Inferior parietal cortex (tissue), 1 donor: Measurements from ENCODE around the gene RASAL1.

ENCODE experiments used
- DNase-seq: peaks from one replicate; pipeline ENCODE4 v3.0.0-alpha.2; 2016; ENCODE audit errors: extremely low spot score

Gene RASAL1

GRCh38 chr12:113162102-113163029 lies 26.8 kb upstream of the RASAL1 start:
- no peak for DNase-seq

DNA sequence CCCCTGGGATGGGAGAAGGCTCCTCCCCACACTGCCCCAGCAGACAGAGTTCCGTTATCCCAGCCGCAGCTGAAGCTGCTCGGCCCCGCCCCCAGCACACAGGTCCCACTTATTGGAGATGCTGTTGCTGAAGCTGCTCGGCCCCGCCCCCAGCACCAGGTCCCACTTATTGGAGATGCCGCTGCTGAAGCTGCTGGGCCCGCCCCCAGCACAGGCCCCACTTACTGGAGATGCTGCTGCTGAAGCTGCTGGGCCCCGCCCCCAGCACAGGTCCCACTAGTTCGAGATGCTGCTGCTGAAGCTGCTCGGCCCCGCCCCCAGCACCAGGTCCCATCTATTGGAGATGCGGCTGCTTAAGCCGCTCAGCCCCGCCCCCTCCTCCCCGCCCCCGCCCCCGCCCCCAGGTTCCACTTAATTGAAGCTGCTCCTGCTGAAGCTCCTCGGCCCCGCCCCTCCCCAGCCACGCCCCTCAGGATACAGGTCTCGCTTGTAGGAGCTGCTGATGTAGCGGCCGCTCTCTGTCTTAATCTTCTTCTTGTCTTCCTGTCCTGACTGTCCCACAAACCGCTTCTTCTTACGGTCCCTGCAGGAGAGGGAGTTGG lies 26.0 kb upstream of the RASAL1 start:
- no peak for DNase-seq

GRCh38 chr12:113159937-113160336 lies 24.4 kb upstream of the RASAL1 start:
- no peak for DNase-seq

DNA sequence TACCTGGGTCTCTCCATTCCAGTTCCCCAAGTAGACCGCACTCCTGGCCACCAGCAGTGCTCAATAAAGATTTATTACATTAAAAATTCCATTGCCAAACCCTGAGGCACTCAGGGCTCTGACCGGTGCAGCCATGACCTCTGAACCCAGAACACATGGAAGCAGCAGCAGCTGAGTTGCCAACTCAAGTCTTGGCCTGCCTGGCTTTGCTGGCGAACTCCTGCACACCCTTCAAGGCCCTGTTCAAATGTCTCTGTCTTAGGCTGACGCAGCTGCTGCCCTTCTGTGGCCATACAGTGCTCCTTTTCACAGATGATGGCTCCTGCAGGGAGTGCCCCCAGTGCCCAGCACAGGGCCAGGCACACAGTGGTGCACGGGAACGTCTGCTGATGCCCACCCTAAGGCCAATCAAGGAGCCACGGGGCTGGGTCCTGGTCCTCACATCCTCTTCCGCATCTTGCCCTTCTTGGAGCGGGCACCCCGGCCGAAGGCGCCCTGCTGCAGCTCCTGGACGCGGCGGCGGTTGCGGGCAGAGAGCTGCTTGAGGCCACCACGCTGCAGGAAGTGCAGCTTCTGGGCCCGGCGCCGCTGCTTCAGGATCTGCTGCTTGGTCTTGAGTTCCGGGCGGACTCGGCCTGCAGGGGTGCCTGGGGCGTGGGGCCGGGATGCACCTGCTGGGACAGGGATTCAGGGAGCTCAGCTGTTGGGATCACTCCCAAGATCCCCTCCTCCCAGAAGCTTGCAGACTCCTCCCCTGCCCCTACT lies 23.1 kb upstream of the RASAL1 start:
- no peak for DNase-seq

DNA sequence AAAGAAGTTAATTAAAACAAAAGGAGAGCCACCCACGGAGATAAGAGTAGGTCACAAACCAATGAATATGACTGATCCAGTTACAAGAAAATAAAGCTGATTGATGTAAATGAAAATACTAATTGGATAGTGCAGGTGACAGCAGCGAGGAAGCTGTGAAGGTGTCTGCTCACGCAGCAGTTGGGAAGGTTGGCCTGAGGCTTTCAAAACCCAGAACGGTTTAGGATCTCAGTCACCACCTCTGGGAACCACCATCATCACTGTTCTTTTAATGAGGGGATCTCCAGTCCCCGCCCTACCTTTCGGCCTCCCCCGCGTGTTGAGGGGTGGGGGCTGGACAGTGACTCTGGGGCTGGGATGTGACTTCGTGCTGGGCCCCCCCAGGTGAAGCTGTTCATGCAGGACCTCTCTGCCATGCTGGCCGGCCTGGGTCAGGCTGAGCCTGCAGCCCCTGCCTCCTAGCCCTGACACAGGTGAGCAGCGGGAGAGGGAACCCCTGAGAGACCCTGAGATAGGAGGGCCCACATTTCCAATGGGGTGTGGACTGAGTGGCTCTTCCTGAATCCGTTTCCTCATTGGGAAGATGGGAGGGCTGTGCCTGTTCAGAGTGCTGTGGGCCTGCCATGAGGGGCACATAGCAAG lies 21.8 kb upstream of the RASAL1 start:
- no peak for DNase-seq

DNA sequence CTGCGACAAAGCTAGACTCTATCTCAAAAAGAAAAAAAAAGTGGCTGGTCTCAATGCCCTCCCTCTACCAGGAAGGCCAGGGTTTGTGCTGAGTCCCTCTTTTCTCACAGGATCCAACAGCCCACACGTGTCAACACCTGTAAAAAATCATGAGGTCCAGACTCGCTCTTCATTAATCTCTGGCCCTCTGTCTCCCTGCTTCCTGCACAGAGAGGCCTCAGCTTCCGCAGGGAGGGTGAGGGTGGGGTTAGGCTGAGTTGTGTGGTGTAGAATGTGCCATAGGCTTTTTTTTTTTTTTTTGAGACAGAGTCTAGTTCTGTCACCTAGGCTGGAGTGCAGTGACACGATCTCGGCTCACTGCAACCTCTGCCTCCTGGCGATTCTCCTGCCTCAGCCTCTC lies 20.1 kb upstream of the RASAL1 start:
- DNase-seq, result no peak

DNA sequence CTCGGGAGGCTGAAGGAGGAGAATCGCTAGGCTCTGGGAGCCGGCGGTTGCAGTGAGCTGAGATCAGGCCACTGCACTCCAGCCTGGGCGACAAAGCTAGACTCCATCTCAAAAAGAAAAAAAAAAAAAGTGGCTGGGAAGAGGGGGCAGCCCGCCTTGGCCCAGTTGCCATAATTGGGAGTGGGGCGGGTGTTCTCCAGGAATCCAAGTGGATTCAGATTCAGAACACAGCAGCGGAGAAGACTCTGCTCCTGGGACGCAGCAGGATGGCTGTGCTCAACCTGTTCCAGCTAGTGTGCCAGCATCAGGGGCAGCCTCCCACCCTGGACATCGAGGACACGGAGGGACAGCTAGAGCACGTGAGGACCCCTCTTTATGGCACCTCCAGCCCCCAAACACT lies 19.5 kb upstream of the RASAL1 start:
- DNase-seq, result no peak

GRCh38 chr12:113154351-113154973 lies 18.9 kb upstream of the RASAL1 start:
- DNase-seq, result no peak

GRCh38 chr12:113152835-113153814 lies 17.6 kb upstream of the RASAL1 start:
- DNase-seq, result peak; percentile 72

DNA sequence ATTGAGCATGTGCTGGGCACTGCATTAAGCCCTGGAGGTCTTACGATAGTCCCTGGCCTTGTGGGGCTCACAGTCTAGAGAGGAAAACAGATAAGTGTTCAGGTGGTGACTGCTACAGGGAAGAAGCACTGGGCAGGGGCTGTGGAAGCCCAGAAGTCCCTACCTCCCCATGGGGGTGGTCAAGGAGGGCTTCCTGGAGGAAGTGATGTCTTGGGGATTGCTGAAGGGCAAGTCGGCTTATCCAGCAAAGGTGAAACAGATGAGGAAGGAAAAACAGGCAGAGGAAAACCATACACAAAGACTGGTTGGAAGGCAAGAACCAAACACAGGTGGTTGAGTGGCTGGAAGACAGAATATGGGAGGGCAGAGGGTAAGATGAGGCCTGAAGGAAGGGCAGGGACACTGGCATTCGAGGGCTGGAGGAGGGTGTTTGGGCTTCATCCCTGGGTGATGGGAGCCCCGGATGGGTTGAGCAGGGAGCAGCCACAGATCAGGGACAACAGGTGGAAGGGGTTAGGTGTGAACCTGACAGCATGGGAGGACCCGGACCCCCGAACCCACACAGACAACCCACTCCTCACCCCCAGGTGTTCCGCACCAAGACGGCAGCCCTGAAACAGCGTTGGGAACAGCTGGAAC lies 16.8 kb upstream of the RASAL1 start:
- no peak for DNase-seq

- DNase-seq, result no peak
Observed at GRCh38 chr12:113151655-113152054, 16.1 kb upstream of the RASAL1 start.

- DNase-seq, result peak; percentile 64
Observed at GRCh38 chr12:113149361-113150150, 14.0 kb upstream of the RASAL1 start, which contains the start of gene CFAP73. Gene CFAP73 (plus strand): TSS chr12:113149724. CDS start chr12:113149858, 134 bp downstream.

GRCh38 chr12:113146999-113147398 lies 11.4 kb upstream of the RASAL1 start:
- no peak for DNase-seq

DNA sequence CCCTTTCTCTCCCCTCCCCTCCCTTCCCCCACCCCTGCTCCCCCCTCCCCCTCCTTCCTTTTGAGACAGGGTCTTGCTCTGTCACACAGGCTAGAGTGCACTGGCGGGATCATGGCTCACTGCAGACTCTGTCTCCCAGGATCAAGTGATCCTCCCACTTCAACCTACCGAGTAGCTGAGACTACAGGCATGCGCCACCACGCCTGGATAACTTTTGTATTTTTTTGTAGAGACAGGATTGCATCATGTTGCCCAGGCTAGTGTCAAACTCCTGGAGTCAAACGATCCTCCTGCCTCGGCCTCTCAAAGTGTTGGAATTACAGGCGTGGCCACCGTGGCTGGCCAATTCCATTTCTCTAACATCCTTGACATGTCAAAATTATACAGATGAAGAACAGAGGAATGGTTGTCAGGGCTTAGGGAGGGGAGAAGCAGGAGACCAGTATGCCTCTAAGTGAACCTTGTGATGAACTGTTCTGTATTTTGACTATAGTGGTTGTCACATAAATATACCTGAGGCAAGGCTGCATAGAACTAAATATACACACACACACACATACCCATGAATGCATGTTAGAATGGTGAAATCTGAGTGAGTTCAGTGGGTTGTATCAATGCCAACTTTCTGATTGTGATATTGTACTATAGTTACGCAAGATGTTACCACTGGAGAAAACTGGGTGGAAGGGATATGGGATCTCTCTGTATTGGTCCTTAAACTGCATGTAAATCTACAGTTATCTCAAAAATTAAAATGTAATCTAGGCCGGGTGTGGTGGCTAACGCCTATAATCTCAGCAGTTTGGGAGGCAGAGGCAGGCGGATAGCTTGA lies 10.4 kb upstream of the RASAL1 start:
- DNase-seq, result no peak

GRCh38 chr12:113144806-113145205 lies 9.2 kb upstream of the RASAL1 start:
- DNase-seq, result no peak

- no peak for DNase-seq
Observed at GRCh38 chr12:113143959-113144358, 8.4 kb upstream of the RASAL1 start.

GRCh38 chr12:113142886-113143332 lies 7.3 kb upstream of the RASAL1 start:
- DNase-seq, result no peak
